Heart right ventricle (tissue), 16 donors: ENCODE results near the gene CTSS. TPM values are rescaled to one million over a fixed set of nuclear protein-coding genes. Genes with fewer than 3 reads are reported as not detected.
A peak's percentile ranks its signal among the peaks of the same experiment; 100 is the strongest.
"Not testable (repeated sequence)": the region's sequence is repeated elsewhere in the genome, so short reads cannot be mapped to it uniquely, and the experiment has no call there.

Experiments used
- ATAC-seq, 8 donors: fragments of 200-7000 bp; cut with Tn5 transposase; one replicate each; pipeline ENCODE4 v1.9.1; 2020; ENCODE audit warnings: mild to moderate bottlenecking in 8 of 8, moderate library complexity in 8 of 8, moderate number of reproducible peaks in 1 of 8
- DNase-seq, 2 donors: peaks; one replicate each; pipeline ENCODE4 v3.0.0-alpha.2; 2020
- H3K27ac ChIP-seq, 10 donors: fragments of 200-600 bp; sonication (generic) in 2 of 10; one replicate each; pipeline versions ENCODE4 v1.5.0 to v1.8.0; 2020 to 2022; ENCODE audit warnings: mild to moderate bottlenecking in 3 of 10
- H3K27me3 ChIP-seq, 7 donors: fragments of 200-600 bp; one replicate each; pipeline ENCODE4 v1.8.0; 2021 to 2022; ENCODE audit warnings: mild to moderate bottlenecking in 2 of 7
- H3K36me3 ChIP-seq, 9 donors: fragments of 200-600 bp; sonication (generic) in 1 of 9; one replicate each; pipeline versions ENCODE4 v1.5.0 to v1.8.0; 2020 to 2022; ENCODE audit warnings: mild to moderate bottlenecking in 2 of 9
- H3K4me1 ChIP-seq, 9 donors: fragments of 200-600 bp; sonication (generic) in 1 of 9; one replicate each; pipeline versions ENCODE4 v1.5.0 to v1.8.0; 2020 to 2022; ENCODE audit warnings: mild to moderate bottlenecking in 4 of 9
- H3K4me3 ChIP-seq, 10 donors: fragments of 200-600 bp; sonication (generic) in 2 of 10; one replicate each; pipeline versions ENCODE4 v1.5.0 to v1.8.0; 2020 to 2022; ENCODE audit warnings: mild to moderate bottlenecking in 7 of 10, moderate library complexity in 2 of 10
- H3K9me3 ChIP-seq, 11 donors: fragments of 200-600 bp in 10 of 11; sonication (generic) in 2 of 11; one replicate each; pipeline versions ENCODE4 v1.5.0 to v1.8.0; 2013 to 2022; ENCODE audit warnings: mild to moderate bottlenecking in 2 of 11, control low read depth in 1 of 11, moderate library complexity in 1 of 11
- CTCF ChIP-seq, 9 donors: fragments of 200-600 bp; sonication (generic) in 2 of 9; IDR thresholded peaks; one replicate each; pipeline versions ENCODE4 v1.5.0 to v1.8.0; 2021 to 2022; ENCODE audit warnings: antibody characterized with exemption in 9 of 9, mild to moderate bottlenecking in 5 of 9, moderate library complexity in 1 of 9
- WGBS, 2 donors: extraction: QIAGEN DNeasy Blood & Tissue Kit; methylation state at CpG; one replicate each; pipeline ENCODE4 v1.1.7; 2013; ENCODE audit warnings: inconsistent platforms in 1 of 2; 5-methylcytosine and 5-hydroxymethylcytosine counted together
- intact Hi-C, 10 donors: fragments of 100-400 bp; cut with DNase I; formaldehyde crosslinking; loops; one replicate each; pipeline versions ENCODE4 v1.11.1 to v1.14.2; 2022
- polyA plus RNA-seq, 2 donors: library from polyadenylated mRNA; stranded (reverse); fragments of 200-250 nt; gene quantifications; one replicate each; pipeline ENCODE4 v1.2.3, GENCODE V29; 2013
- total RNA-seq, 10 donors: library from RNA; stranded (reverse); fragmentation: NEBNext Ultra II Directional in 3 of 10; extraction: Animal tissue kit (Norgen Biotek cat#: 25700) in 3 of 10; gene quantifications; one replicate each; pipeline versions ENCODE4 v1.2.1 to v1.2.4, GENCODE V29; 2021 to 2023
- donor health status: Arrhythmogenic right ventricular cardiomyopathy.
- donor health status: ischemic (EF 13 %, LVEDD 7.1; RV severe dilation, severe dysfunction).
- donor health status: healthy with polysubstance abuse.
- donor health status: DM: no; HTN: yes; CAD: no.
- donor health status: DM: no; HTN: no; CAD: no.
- donor health status: ischemic (EF 25% LVEDD 6.9; RV normal size, moderate dysfunction).
- donor health status: ischemic (EF 25% LVEDD 5.7; RV mildly dilated, moderate dysfunction).
- donor health status: healthy.
- donor health status: DM: yes; HTN: yes; CAD: no.
- donor health status: Ischemic cardiomyopathy.
- donor health status: ischemic (EF 35%, LVEDD 5.7; RV mildly dilated, moderate dysfunction).
- donor health status: nonischemic (EF 11% LVEDD 7.7; RV severe dilation, severe dysfunction).
- donor health status: DM: yes; HTN: yes; CAD: no.
- donor health status: PGD.
- donor health status: ischemic (EF 29% LVEDD 5.4; RV normal size, mild dysfunction).
- donor health status: nonischemic (EF 23%, LVEDD 6.1; RV moderate dilation, normal function).

CTSS gene
- total and polyA plus RNA-seq, 12 donors: 6.5 to 201 (median 17.2) TPM

- ATAC-seq: peak in 1 of 8 donors; percentile 22
These were observed 12.0 kb upstream of the CTSS start for GRCh38 chr1:150777544-150777943.

GRCh38 chr1:150775931-150776505 lies 10.4 kb upstream of the CTSS start:
- ATAC-seq, H3K36me3 ChIP-seq, DNase-seq, intact Hi-C loops, H3K4me3 ChIP-seq, H3K9me3 ChIP-seq, H3K27me3 ChIP-seq: not testable (repeated sequence)
- 94 to 95% methylated on average over 13 of the region's 13 CpGs for WGBS, 2 donors
- H3K27ac ChIP-seq: peak overlapping the region in 1 of 10 donors; percentile 24
- peaks cover 0 to 28% (median 0%) of the 10 kb centered on the region in 9 donors for H3K4me1 ChIP-seq

More at GRCh38 chr1:150777544-150777943, 12.0 kb upstream of the CTSS start:
- DNase-seq: no peak
- Histone ChIP-seq H3K4me1 (peaks cover 0 to 22% (median 0%) of the 10 kb centered on the region in 9 donors), H3K4me3 (no peak overlapping the region), H3K36me3 (no peaks in the 10 kb centered on the region), H3K27ac (peak overlapping the region in 1 of 10 donors; percentile 10), H3K27me3 (no peaks in the 10 kb centered on the region), H3K9me3 (no peaks in the 10 kb centered on the region)
- 83 to 88% methylated on average over 2 of the region's 2 CpGs for WGBS, 2 donors
- intact Hi-C loops: no loop called here
- no peak for TF ChIP-seq CTCF (IDR thresholded peaks at IDR 0.05)

- H3K4me1 ChIP-seq: peaks cover 0 to 35% (median 0%) of the 10 kb centered on the region in 9 donors
- 90 to 95% methylated on average over 3 of the region's 3 CpGs for WGBS, 2 donors
- H3K27ac ChIP-seq: no peak overlapping the region
- H3K36me3 ChIP-seq: no peaks in the 10 kb centered on the region
- no peak overlapping the region for H3K4me3 ChIP-seq
- ATAC-seq (no peak), DNase-seq (no peak)
- TF ChIP-seq CTCF (IDR thresholded peaks at IDR 0.05): no peak
- H3K9me3 ChIP-seq: no peaks in the 10 kb centered on the region
- intact Hi-C loops: no loop called here
- no peaks in the 10 kb centered on the region for H3K27me3 ChIP-seq
These were observed 9.7 kb upstream of the CTSS start for GRCh38 chr1:150775276-150775675.

- no peak for TF ChIP-seq CTCF (IDR thresholded peaks at IDR 0.05)
- 87 to 91% methylated on average over 4 of the region's 4 CpGs for WGBS, 2 donors
These were observed 6.7 kb upstream of the CTSS start for GRCh38 chr1:150772326-150772725.

GRCh38 chr1:150767704-150768103 lies 2.1 kb upstream of the CTSS start:
- H3K4me1 ChIP-seq: peaks cover 0 to 41% (median 0%) of the 10 kb centered on the region in 9 donors
- WGBS, 2 donors: 95 to 100% methylated on average over 1 of the region's 1 CpG
- H3K4me3 ChIP-seq, H3K9me3 ChIP-seq, H3K36me3 ChIP-seq, intact Hi-C loops, ATAC-seq, DNase-seq, H3K27me3 ChIP-seq, H3K27ac ChIP-seq: not testable (repeated sequence)

More at GRCh38 chr1:150772326-150772725, 6.7 kb upstream of the CTSS start:
- Histone ChIP-seq H3K27ac (no peak overlapping the region), H3K4me3 (no peak overlapping the region), H3K9me3 (no peaks in the 10 kb centered on the region), H3K36me3 (no peaks in the 10 kb centered on the region), H3K27me3 (no peaks in the 10 kb centered on the region), H3K4me1 (peaks cover 0 to 26% (median 0%) of the 10 kb centered on the region in 9 donors)
- no peak for DNase-seq
- ATAC-seq: no peak
- intact Hi-C loops: no loop called here

GRCh38 chr1:150765977-150766301 lies 361 bp upstream of the CTSS start:
- Histone ChIP-seq H3K4me3 (peak overlapping the region in 8 of 10 donors; percentile 30 to 59 (median 46)), H3K36me3 (peaks cover 0 to 14% (median 0%) of the 10 kb centered on the region in 9 donors), H3K27ac (peak overlapping the region in 7 of 10 donors; percentile 34 to 93 (median 58)), H3K4me1 (peaks cover 0 to 51% (median 0%) of the 10 kb centered on the region in 9 donors)
- intact Hi-C loops, H3K9me3 ChIP-seq, DNase-seq, H3K27me3 ChIP-seq, ATAC-seq: not testable (repeated sequence)
- WGBS, 2 donors: 91 to 97% methylated on average over 1 of the region's 1 CpG
